Dendritic cell treated with granulocyte-macrophage colony-stimulating factor and Interleukin-4, amounts not matched to agents 40 ng/mL and 50 ng/mL, for 4 days (primary cell): Measurements from ENCODE around the gene SLC22A7.
"Not testable (repeated sequence)": the region's sequence is repeated elsewhere in the genome, so short reads cannot be mapped to it uniquely, and the experiment has no call there.

Experiments
- H3K27ac Mint-ChIP-seq: one replicate; pipeline ENCODE4 v1.8.0; 2022; ENCODE audit warnings: mild to moderate bottlenecking, mixed read lengths
- H3K27me3 Mint-ChIP-seq: one replicate; pipeline ENCODE4 v1.8.0; 2022; ENCODE audit warnings: mild to moderate bottlenecking, mixed read lengths
- H3K36me3 Mint-ChIP-seq: one replicate; pipeline ENCODE4 v1.8.0; 2022; ENCODE audit warnings: low read depth, mixed read lengths
- H3K4me1 Mint-ChIP-seq: one replicate; pipeline ENCODE4 v1.8.0; 2022; ENCODE audit warnings: low read depth, mixed read lengths
- H3K4me3 Mint-ChIP-seq: one replicate; pipeline ENCODE4 v1.8.0; 2022; ENCODE audit warnings: mild to moderate bottlenecking, moderate library complexity, mixed read lengths
- H3K9me3 Mint-ChIP-seq: one replicate; pipeline ENCODE4 v1.8.0; 2022; ENCODE audit warnings: mixed read lengths
- intact Hi-C: fragments of 100-400 bp; cut with micrococcal nuclease; formaldehyde crosslinking; loops from one replicate; pipeline ENCODE4 v1.15.0; 2022

The SLC22A7 gene

DNA sequence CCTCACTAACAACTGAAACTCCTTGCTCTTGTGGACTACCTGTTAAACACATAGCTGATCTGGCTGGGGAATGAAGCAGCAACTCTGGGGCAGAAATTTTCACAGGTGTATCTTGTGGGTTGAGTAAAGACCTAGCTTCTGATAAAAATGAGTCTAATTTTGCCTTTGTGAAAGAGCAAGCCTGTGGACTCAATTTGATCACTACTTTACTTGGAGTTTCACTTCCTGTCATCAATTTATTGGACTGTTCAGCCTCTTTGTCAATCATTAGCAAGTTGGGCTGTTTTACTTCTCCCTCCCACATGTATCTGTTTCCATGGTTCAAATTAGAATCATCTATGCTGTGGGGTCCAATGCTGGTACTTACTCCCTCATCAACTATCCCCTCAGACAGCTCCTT is 40.2 kb downstream of the SLC22A7 start:
- H3K4me1 Mint-ChIP-seq: peaks cover 27% of the 10 kb centered on the region
- H3K36me3 Mint-ChIP-seq: peaks cover 72% of the 10 kb centered on the region

DNA sequence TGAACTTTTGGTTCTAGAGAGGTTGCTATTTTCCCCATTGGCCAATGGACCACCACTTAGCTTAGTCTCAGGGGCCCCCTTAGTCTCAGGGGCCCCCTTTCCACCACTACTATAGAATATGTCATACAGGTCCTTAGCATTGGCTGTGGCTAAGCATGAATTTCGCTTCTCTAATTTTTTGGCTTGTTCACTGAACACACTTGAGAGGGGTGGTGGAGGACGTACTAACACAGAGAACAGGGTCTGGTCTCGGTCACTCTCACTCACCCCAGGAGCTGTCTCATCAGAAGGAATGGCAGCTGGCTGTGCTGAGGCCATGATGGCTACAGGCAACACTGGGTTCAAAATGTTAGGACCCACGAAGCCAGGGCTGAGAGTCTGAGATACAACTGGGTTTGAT is 41.1 kb downstream of the SLC22A7 start:
- H3K27ac Mint-ChIP-seq: no peak overlapping the region
- intact Hi-C loops: no loop called here

More for the DNA sequence above, 40.2 kb downstream of the SLC22A7 start:
- H3K27me3 Mint-ChIP-seq: no peaks in the 10 kb centered on the region
- no peak overlapping the region for H3K4me3 Mint-ChIP-seq
- intact Hi-C loops: no loop called here
- H3K27ac Mint-ChIP-seq: no peak overlapping the region
- no peaks in the 10 kb centered on the region for H3K9me3 Mint-ChIP-seq

DNA sequence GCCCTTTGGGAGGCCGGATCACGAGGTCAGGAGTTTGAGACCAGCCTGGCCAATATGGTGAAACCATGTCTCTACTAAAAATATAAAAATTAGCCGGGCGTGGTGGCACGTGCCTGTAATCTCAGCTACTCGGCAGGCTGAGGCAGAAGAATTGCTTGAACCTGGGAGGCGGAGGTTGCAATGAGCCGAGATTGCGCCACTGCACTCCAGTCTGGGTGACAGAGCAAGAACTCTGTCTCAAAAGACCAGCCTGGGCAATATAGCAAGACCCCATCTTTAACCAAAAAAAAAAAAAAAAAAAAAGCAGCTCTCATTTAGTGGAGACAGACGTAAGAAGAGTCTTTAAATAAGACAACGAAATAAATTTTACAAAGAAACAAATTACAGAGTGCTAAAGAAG is 48.2 kb downstream of the SLC22A7 start:
- H3K27ac Mint-ChIP-seq, intact Hi-C loops, H3K9me3 Mint-ChIP-seq, H3K4me3 Mint-ChIP-seq, H3K27me3 Mint-ChIP-seq, H3K4me1 Mint-ChIP-seq: not testable (repeated sequence)
- H3K36me3 Mint-ChIP-seq: peaks cover 66% of the 10 kb centered on the region

More for the DNA sequence above, 41.1 kb downstream of the SLC22A7 start:
- no peaks in the 10 kb centered on the region for H3K9me3 Mint-ChIP-seq
- peaks cover 27% of the 10 kb centered on the region for H3K4me1 Mint-ChIP-seq
- no peak overlapping the region for H3K4me3 Mint-ChIP-seq
- H3K27me3 Mint-ChIP-seq: no peaks in the 10 kb centered on the region
- H3K36me3 Mint-ChIP-seq: peaks cover 81% of the 10 kb centered on the region

DNA sequence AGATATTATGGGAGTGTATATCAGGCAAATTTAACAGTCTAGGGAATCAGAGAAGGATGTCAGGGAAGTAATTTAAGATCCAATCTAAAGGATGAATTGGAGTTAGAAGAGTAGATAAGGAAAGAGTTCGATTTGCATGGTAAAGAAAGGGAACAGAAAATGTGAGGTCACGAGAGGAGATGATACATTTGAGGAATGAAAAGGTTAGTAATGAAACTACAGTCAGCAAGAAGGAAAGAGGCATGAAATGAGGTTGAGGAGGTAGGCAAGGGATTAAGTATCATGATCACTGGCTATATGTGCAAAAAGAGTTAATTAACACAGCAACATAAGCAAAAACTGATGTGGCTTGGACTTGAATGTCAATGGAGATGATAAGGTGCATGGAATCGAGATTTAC is 49.0 kb downstream of the SLC22A7 start:
- no peak overlapping the region for H3K4me3 Mint-ChIP-seq
- H3K9me3 Mint-ChIP-seq: no peaks in the 10 kb centered on the region
- peaks cover 4% of the 10 kb centered on the region for H3K4me1 Mint-ChIP-seq
- no peaks in the 10 kb centered on the region for H3K27me3 Mint-ChIP-seq
- peaks cover 66% of the 10 kb centered on the region for H3K36me3 Mint-ChIP-seq
- no peak overlapping the region for H3K27ac Mint-ChIP-seq
- intact Hi-C loops: no loop called here

- H3K4me3 Mint-ChIP-seq: no peak overlapping the region
- no peaks in the 10 kb centered on the region for H3K9me3 Mint-ChIP-seq
- peaks cover 66% of the 10 kb centered on the region for H3K36me3 Mint-ChIP-seq
- peaks cover 4% of the 10 kb centered on the region for H3K4me1 Mint-ChIP-seq
- no peaks in the 10 kb centered on the region for H3K27me3 Mint-ChIP-seq
- intact Hi-C loops: no loop called here
- H3K27ac Mint-ChIP-seq: no peak overlapping the region
Measured at GRCh38 chr6:43347444-43347843, 49.4 kb downstream of the SLC22A7 start.

DNA sequence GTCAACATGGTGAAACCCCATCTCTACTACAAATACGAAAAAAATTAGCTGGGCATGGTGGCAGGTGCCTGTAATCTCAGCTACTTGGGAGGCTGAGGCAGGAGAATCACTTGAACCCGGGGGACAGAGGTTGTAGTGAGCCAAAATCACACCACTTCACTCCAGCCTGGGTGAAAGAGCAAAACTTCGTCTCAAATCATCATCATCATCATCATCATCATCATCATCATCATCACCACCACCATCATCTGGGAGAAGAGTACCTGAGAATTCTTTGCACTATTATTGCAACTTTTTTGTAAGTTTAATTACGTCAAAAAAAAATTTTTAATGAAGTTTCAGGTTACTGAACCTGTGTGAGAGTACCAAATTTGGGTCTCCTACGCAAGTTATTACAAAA is 53.9 kb downstream of the SLC22A7 start:
- not testable (repeated sequence) for H3K27me3 Mint-ChIP-seq, H3K4me3 Mint-ChIP-seq, H3K9me3 Mint-ChIP-seq, H3K27ac Mint-ChIP-seq, H3K4me1 Mint-ChIP-seq
- peaks cover 61% of the 10 kb centered on the region for H3K36me3 Mint-ChIP-seq
- intact Hi-C loops: loop anchor here (10.0 kb wide), 1 partner anchor 143 kb away; no protein-coding TSS in a partner anchor
